Erythroblast (primary cell): ENCODE results near the gene DENND6A.

ENCODE experiments used
- GATA1 ChIP-seq: IDR thresholded peaks from 2 replicates; pipeline ENCODE4 v1.6.1; 2011; ENCODE audit warnings: low read depth, mild to moderate bottlenecking, control low read depth, low read length, moderate library complexity
- POLR2A ChIP-seq: IDR thresholded peaks from 2 replicates; pipeline ENCODE4 v1.6.1; 2011; ENCODE audit warnings: mild to moderate bottlenecking, low read length

DNA sequence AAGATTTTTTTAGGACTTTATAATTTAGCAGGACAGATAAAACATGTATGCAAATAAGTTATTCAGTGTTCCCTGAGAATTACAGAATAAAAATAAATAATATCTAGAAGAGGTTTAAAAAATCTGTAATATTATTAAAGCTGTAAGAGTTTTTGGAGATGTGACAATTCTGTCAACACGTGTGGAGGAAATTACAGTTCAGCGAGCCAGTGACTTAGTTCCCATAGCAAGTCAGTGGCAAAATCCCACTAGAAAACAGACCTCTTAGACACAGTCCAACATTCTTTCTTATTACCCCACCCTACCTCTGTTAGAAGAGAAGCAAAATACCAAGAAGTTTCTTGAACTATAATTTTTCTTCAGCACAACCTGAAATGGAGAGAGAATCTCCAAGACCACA is 16.2 kb upstream of the DENND6A start:
- TF ChIP-seq POLR2A, result no peak
- TF ChIP-seq GATA1, result no peak
